K562 (cell line): ENCODE measurements around the gene PDE11A.

Experiments
- KLF16 ChIP-seq: IDR thresholded peaks from 2 replicates; pipeline ENCODE4 v1.6.1; 2016; ENCODE audit warnings: antibody characterized with exemption
- SMARCB1 ChIP-seq: IDR thresholded peaks from 2 replicates; pipeline ENCODE4 v1.6.1; 2011; ENCODE audit warnings: improper control_type of control experiment, low read depth; ENCODE audit not compliant: insufficient read length

- no peak for TF ChIP-seq SMARCB1
- no peak for TF ChIP-seq KLF16
Measured at GRCh38 chr2:178117725-178118124, 45.1 kb upstream of the PDE11A start.
